ENCODE measurements around the gene TINAGL1. TPM values are rescaled to one million over a fixed set of nuclear protein-coding genes. Genes with fewer than 3 reads are reported as not detected.

TINAGL1 gene
- total and polyA plus RNA-seq, 2 of the 13 experiments (the other 11 are each of a cell fraction or from before 2014, with no cell fraction given), result 24.7 to 76.8 TPM

GRCh38 chr1:31548907-31549808 lies 27.2 kb upstream of the TINAGL1 start (continued):
- TF ChIP-seq MEIS2 (CRISPR knock-in tag; IDR thresholded peaks at IDR 0.05) (0 out of 2 replicates have a peak, but pooled peaks have one; percentile 32), ZNF430 (CRISPR knock-in tag; IDR thresholded peaks at IDR 0.05) (peak; percentile 75; the same call in 1 of the 2 replicates), ZSCAN31 (CRISPR knock-in tag; IDR thresholded peaks at IDR 0.05; ENCODE audit: low read depth) (no peak; the same call in 1 of the 2 replicates), ZNF547 (CRISPR knock-in tag; IDR thresholded peaks at IDR 0.05) (peak; percentile 60; the same call in 1 of the 2 replicates), YEATS2 (CRISPR knock-in tag; IDR thresholded peaks at IDR 0.05; ENCODE audit: borderline replicate concordance) (0 out of 2 replicates have a peak, but pooled peaks have one; percentile 8), SNAPC2 (CRISPR knock-in tag; IDR thresholded peaks at IDR 0.05) (no peak), PRDM10 (CRISPR knock-in tag; IDR thresholded peaks at IDR 0.05; ENCODE audit: low read depth) (peak; percentile 97), TARDBP (CRISPR knock-in tag; IDR thresholded peaks at IDR 0.05) (0 out of 2 replicates have a peak, but pooled peaks have one; percentile 48), SP4 (CRISPR knock-in tag; IDR thresholded peaks at IDR 0.05) (peak; percentile 37; the same call in 1 of the 2 replicates), HMG20B (CRISPR knock-in tag; conservative IDR thresholded peaks at IDR 0.05) (no peak), ZBTB1 (CRISPR knock-in tag; IDR thresholded peaks at IDR 0.05; ENCODE audit: borderline replicate concordance) (no peak), ZBTB44 (CRISPR knock-in tag; IDR thresholded peaks at IDR 0.05) (no peak), ZNF597 (CRISPR knock-in tag; IDR thresholded peaks at IDR 0.05) (no peak), IRF1 (CRISPR knock-in tag; IDR thresholded peaks at IDR 0.05; ENCODE audit: low read depth) (no peak), KMT2A (CRISPR knock-in tag; IDR thresholded peaks at IDR 0.05) (peak; percentile 38; the same call in 1 of the 2 replicates), NONO (IDR thresholded peaks at IDR 0.05) (no peak), NONO (CRISPR knock-in tag; conservative IDR thresholded peaks at IDR 0.05) (peak; percentile 43), SP1 (IDR thresholded peaks at IDR 0.05) (no peak), SP1 (CRISPR knock-in tag; IDR thresholded peaks at IDR 0.05) (no peak), ZBTB7A (CRISPR knock-in tag; IDR thresholded peaks at IDR 0.05) (no peak), EED (CRISPR knock-in tag; IDR thresholded peaks at IDR 0.05) (peak; percentile 22; the same call in 1 of the 2 replicates)

Data from HepG2 (cell line).